Measurements from ENCODE around the gene CD96.

DNA sequence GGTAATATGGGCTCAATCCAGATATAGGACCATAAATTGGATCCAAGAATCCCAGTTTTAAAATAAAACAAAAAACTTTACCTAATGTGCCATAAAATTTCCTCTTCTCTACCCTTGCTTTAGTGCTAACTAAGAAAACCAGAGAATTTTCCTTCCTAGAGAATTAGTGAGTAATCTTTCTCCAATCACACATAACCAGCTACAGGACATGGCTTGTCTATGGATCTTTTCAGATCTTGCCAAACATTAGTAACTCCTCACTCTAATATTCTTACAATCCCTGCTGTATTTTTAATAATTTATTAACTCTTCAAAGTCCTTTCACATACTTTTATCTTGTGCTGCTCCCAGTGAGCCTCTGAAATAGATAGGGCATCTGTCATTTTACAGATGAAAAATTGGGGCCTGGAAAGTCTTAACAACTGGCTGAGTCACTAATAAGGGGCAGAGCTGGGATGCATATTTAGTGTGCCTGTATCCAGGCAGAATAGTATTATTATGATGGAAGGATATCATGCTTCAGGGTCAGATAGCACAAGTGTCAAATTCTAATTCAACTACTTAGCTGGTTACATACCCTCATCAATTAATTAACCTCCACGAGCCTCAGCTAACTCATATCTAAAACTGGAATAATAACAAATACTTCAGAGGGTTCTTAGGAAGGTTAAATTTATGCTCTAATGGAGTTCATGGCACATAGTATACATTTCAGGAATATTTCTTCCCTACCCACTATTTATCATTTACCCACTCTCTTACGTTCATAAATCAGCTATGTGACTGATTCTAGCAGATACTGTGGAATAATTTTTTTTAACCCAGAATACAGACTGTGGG, 47.5 kb downstream of the CD96 start:
- TF ChIP-seq GATA2 (IDR thresholded peaks at IDR 0.05; ENCODE audit: low read depth, low read length) (no peak), GATA3 (IDR thresholded peaks at IDR 0.05; ENCODE audit: low read depth, low read length) (no peak)
